HG03135 (cell line): Measurements from ENCODE around the gene IGF1.

Experiments used
- ATAC-seq: cut with Tn5 transposase; IDR thresholded peaks from one replicate; pipeline ENCODE4 v1.9.1; 2021; ENCODE audit warnings: mild to moderate bottlenecking, moderate library complexity; ENCODE audit not compliant: unreplicated experiment

IGF1 gene

DNA sequence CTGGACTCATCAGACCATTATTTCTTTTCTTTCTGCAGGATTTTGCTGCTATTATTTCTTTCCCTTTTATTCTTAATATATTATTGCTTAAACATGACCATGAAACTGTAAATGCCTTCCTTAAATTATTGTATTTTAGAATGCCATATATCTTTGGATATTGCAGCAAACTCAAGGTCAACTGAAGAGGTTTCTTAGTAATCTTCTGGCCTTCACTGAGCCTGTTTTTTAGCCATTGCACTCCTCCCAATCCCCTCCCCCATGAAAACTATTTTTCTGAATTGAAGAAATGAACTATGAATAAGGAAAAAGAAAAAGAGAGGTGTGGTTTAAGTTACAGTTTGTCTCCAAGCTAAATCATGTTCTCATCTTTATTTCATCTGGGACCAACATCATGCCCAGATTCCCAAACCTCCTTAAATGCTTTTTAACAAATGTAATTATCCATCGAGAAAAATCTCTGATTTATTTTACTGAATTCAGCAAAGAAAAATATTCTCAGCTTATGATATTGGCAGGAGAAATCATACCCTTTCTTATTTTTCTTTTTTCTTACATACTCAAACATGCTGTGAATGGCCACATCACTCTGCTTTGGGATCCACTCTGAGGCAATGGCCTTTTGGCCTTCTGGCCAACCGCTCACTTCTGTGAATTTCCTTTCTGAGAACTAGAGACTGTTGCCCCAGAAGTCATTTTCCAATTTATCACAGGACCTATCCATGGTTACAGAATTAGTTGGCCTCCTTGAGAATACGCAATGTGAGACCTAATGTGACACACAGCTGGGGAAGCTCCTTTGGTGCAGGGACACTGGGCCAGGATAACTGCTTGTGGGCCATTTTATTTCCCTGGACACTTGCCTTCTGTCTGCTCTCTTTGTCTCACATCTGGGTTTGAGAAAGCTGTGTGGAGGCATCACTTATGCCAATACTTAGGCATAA is 50.9 kb downstream of the IGF1 start:
- ATAC-seq, result no peak

DNA sequence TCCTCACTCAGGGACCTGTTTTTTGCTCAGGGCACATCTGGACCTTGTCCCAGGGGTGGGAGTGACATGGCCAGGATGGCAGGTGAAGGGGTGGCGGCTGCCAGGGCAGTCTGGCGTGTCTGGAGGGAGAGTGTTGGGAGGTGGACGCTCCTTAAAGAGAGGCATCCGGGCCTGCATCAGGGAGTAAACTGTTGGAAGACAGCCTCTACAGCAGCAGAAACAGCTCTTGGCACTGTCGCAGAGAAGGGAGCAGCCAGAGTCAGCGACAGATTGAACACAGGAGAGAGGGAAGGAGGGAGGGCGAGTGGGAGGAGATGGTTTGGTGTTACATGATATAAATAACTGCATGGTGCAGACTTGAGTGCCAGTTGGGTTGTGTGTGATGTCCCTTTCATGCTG is 52.8 kb downstream of the IGF1 start:
- ATAC-seq, result no peak

DNA sequence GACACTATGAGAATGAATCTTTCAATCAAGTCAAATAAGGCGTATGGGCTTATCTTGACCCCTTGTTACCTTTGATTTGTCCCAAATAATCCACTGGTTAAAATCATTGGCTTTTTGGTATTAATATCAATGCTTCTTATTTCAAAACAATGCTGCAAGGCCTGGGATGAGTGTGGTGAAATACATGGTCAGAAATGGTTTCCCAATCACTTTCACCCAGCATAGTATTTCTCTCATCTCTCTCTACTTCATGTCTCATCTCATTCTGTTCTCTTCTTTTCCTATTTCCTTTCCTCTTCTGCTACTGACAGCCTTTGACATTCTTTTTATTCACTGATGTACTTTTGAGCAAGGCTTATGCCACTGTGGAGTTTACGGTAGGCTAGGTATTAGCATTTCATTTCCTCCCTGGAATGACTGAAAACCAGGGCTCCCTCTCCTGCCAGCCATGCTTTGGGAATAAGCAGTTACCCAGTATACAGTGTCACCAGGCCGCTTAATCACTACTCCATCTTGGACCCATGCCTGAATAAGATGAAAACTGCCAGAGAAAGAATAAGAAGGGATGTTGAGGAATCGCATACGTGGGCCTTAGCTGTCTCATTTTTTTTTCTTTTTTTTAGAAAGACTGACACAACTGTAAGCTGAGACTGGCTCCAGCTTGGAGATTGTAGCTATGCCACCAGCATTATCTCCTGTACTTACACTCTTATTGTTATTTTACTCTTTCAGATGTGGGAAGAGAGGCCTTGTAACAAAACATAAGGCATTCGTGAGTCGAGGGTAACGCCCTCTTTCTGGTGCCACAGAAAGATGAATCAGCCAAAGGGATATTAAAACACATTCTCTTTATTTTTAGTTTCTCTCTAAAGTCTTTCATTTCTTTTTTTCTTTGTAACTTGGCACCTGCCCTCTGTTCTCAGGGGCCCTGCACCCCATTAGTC is 53.5 kb downstream of the IGF1 start:
- no peak for ATAC-seq

DNA sequence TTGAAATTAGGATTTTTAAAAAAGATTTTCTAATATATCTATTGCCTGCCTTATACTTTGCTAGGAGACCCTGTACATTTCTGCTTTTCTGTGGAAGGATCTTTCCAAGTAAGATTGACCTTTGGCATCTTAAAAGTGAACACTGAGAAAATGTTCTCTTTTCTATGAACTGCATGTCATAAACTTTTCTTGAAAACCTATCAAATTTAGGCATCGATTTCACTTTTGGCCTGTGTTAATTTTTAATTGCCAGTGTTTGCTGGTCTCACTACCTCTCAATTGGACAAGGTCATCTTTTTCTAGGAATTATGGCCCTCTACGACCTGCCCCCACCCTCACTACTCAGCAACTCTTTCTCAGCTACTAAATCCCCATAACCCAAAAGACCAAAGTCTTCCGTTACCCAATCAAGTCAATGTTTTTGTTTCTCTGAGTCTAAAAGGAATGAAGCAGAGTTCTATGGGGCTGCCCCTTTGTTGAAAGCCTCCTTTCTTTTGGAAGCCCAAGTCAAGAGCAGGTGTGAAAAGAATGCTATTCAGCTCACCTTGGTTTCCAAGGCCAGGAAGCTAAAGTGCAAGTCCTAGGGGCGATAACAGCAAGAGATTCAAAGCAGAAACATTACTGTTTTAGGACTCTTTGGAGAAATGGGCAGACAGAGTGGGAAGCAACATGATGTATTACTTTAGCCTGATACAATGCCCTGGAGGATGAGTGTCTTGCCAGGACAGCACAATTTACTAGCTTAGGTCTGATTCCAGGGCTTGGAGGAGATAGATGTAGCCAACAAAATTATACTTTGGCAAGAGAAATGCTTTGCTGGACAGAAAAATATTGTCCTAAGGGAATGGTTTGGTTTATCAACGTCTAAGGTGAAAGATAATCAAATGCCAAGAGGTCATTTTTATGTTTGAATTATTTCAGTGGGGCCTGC is 55.0 kb downstream of the IGF1 start:
- ATAC-seq, result no peak

DNA sequence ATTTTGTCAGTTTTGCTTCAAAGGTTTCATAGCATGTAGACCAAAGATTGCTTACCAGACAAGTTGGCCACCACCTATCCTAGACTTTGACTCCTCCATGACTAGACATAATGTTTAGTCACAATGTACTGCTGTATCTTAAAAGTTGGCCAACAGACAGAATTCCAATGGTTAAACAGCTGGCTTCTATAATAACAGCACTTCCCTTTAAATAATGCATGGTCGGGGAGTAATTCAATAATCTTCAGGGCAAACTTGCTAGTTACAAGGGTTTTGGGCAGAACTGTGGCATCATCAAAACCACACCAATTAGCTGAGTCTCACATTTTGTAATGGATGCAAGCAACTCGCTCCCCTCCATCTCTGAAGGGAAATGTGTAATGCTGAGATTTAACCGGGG is 56.9 kb downstream of the IGF1 start:
- ATAC-seq, result no peak

DNA sequence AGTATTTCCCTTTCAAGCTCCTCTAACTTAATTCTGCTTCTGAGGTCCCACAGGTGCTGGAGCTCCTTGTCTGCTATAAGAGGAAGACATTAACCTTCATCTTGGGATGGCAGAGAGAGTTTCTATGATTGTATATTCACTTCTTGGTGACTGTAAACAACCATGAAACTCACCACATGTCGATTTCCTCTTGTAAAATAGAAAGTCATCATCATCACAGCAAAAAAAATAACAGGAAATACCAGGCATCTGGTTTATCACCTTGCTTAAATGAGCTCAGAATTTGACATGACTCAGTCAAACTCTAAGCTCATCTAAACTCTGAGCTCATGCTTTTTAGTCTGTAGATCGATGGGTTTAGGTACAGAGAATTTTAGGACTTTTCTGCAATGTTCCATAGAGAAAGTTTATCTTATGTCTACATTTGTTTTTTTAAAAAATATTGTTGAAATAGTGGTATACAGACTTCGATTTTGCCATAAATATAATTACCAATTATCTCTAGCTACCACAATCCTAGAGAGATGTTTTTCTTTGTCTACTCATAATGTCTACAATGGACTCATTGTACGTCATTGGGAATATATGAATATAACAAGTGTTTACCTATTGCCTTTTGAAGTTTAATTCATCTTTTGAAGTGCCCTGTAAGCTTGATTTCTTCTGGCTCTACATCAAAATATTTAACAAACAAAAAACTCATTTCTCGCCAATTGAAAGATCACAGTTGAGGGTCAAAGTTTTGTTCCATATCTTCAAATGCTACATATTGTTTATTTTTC is 58.4 kb downstream of the IGF1 start:
- ATAC-seq, result no peak

DNA sequence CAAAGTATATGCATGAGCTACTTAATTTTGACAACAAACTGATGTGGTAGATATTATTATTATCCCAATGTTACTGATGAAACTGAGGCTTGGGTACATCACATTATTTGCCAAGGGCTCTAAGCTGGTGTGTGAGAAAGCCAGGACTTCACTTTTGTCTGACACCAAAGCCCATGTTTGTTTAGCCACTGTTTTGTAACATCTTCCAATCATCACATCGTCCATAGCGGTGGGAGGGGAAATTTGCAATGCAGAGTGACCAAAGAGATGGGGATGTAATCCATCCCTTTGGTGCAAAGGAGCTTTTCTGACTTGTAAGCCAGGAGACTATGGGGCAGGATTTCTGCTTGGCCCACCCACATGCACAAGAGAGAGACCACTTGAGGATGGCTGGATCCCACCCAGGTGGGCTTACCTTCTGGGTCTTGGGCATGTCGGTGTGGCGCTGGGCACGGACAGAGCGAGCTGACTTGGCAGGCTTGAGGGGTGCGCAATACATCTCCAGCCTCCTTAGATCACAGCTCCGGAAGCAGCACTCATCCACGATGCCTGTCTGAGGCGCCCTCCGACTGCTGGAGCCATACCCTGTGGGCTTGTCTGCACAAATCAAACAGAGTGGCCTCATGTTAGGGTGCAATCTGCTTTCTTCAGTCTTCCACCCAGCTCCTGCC is 61.1 kb downstream of the IGF1 start:
- no peak for ATAC-seq

DNA sequence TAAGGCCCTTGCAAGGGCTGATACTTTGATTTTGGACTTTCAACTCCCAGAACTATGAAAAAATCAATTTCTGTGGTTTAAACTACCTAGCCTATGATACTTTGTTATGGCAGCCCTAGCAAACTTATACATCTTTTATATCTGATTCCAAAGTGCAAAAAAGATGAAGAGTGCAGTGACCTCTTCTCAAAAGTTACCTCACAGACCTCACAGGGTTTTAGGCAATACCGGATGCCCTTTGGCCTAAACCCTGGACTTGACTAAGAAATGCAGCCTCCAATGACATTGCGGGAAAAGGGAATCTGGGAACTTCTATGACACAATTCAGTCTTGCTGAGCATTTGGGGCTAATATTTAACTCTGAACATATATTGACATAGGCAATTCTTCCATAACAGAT is 63.3 kb downstream of the IGF1 start:
- ATAC-seq, result no peak

DNA sequence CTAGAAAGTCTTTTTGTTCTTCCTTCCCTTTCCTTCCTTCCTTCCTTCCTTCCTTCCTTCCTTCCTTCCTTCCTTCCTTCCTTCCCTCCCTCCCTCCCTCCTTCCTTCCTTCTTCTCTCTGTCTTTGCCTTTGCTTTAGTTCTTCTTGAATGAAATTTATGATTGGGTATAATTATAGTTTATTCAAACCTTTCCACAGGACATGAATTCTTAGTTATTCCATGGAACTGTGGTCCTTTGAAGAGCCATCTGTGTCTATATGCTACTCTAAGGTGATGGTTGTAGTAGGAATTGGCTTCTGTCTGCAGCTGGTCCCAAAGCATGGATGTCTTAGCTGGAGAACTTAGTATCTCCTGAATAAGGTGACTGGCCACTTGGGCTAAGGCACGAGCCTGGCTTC is 64.8 kb downstream of the IGF1 start:
- no peak for ATAC-seq

DNA sequence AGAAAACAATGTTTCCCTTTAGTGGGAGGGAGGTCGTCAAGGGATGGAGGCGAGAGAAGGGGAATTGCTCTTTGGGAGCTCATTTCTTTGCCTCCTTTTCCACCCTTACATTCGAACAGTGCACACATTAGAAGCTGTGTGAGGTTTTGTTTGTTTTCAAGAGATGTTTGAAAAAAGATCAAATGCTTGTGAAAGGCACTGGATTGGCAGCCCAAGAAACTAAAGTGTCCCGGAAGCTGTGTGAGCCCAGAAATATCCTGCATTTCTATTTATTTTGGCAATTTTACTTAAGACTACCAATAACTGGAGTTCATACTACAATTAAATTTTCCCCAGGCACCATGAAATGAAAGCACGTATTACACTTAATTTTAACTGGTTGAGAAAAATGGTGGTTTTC is 67.0 kb downstream of the IGF1 start:
- no peak for ATAC-seq

DNA sequence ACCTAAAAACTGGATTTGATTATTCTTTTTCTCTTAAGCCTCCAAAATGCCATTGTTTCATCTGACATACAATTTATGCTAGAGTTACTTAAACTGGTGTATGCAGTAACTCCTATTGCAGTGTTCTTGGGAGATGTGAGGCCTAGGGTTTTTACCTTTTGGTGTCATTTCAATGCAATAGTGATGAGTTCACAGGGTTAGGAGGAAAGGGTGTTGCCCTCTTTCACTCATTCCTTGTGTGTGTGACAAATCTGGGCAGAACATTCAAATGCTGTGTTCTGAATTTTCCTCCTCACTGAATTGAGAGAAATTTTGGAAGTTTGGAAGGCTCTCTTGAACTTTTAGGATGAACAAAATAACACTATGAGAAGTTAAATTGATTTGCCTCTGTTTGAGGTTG is 69.9 kb downstream of the IGF1 start:
- ATAC-seq, result no peak

DNA sequence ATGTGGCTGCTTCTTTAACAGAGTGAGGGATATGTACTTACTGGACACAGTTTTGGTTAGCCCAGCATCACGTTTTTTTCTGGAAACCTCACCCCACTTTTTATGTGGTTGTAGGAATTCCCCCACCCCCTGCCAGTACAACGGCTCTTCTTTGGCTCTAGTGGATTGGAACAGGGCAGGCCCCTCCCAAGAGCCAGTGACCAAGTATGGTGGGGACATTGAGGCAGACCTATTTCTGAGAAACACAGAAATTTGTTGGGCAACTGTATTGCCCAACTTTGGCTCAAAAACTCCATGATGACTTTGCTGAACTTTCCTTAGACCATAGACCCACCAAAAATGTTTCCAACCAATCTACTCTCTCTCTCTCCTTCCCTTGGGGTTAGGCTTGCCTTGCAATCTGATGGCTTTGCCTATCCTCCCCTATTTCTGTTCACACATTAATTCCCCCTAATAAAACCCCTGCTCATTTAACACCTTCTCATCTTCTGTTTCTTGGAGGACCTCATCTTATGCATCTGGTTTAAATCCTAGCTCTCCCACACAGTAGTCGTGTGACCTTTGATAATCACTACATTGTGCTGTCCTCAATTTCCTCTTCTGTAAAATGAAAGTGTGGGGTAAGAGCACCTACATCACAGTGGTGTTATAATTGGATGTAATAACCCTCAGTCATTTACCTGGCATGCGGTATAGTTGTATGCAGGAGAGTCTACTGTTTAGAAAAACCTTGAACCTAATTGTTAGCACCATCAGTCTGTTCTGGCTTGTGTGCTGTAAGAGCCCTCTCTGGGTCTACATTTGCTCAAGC is 71.7 kb downstream of the IGF1 start:
- ATAC-seq, result no peak

DNA sequence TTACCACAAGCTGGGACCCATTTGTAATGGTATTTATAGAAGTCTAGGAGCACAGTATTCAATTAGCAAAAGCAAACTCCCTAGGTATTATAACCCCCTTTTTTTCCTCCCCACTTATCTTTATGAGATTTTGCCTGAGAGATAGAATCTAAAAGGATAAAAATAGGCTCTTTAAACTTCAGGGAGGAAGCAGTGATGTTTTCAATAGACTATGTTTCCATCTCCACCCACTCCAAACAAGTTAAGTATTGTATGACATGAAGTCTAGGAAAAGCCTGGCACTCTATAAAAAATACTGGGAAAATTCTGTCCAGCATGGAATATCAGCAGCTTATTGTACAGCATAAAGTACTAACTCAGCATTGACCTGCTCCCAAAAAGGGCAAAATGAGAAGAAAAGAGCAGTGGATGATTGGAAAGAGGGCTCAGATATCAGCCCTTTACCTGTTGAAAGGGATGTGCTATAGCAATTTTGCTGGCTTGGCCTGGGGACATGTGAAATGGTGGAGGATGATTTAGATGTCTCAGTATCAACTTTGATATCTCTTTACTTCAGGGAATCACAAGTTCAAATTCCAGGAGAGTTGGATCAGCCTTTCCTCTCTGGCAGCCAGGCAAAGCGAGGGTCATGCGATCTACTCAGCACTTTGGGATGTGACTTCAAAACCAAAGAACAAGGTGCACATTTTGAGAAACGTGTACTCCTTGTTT is 72.4 kb downstream of the IGF1 start:
- no peak for ATAC-seq

DNA sequence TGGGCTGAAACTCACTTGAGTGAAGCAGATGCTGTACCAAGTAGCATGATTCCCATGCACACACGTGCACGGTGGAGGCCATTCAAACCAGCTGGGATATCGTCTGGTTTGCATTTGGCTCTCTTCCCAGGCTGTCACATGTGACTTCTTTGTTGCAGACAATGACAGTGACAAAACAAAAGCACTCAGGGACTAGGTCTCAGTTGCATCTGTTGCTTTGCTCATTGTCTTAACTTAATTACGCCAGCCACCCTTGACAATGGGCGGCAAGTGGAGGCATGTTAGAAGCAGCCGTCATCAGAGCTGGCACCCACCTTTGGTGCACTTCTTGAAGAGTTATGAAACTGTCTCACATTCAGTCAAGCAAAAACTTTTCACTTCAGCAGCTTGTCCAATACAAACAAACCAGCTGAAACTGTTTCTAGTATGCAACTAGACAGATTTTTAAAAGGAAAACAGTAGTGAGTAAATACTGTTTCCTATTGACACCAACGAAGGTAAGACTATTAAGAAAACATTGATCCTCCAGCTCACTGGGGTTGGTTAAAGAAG is 74.3 kb downstream of the IGF1 start:
- no peak for ATAC-seq

DNA sequence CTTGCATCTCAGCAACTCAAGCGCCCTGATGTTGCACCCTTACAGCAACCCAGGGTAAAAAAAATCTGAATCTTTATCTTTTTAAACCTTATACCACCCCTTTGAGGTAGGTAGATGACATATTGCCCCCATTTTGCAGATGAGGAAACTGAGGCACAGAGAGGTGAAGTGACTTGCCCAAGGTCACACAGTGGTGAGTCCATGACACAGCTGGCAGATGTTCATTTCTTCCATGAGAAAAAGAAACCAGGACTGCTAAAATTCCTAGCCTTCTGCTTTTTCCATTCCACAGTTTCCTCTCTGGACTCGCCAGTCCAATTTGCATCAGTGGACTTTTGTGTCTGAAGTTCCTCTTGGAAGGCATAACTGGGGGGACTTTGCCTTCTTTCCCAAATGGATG is 79.3 kb downstream of the IGF1 start:
- no peak for ATAC-seq

DNA sequence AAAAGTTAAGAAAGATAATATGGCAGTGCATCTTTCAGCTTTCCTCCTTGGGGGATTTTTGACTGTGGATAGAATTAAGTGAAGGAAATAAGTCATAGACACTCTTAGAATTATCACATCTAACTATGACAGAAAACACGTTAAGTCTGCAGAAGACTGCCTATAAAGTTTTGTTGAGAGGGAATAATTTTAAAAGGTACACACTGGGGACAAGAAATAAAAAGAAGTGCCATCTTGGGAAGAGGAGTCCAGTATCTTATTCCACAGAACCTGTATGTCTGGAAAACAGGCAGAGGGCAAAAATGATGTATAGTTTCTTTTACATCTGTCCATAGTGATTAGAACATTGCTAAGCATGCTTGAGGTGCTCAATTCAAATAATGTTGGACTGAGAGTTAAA is 80.7 kb downstream of the IGF1 start:
- no peak for ATAC-seq

DNA sequence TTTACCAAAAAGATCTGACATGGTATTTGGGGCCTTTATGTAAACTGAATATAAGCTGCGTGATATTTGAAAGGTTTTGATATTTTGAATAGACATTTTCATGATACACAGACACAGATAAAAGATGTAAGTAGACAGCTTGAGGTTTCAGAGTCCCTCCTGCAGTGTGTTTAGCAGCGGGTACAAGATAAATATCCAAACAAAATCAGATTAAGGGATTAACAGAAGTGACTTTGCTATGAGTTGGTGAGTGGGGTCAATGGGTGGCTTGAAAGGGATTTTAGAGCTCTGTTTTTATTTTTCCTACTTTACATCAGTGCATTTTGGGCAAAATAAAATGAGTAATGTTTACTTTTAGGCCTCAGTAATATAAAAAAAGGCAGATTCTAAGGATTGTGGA is 84.1 kb downstream of the IGF1 start:
- ATAC-seq, result no peak

DNA sequence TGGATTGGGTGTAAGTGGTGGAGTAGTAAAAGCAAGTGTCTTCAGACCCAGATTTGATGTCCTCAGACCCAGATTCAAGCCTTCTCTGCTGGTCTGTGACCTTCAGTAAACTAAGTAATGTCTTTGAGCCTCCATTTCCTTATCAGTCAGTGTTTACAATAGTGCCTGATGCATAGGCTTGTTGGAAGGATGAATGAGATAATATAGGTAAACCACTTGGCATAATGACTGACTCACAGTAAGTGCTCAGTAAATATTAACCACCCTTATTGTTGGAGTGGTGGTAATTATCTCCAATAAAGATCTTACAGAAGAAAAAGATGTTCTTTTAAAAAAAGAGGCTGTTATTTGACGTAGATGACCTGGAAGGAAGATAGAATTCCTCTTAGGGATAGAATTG is 86.2 kb downstream of the IGF1 start:
- no peak for ATAC-seq
